Tibial artery (tissue), 4 donors: ENCODE measurements around the gene PDILT.

Experiments used
- DNase-seq, 2 donors: peaks; one replicate each; pipeline ENCODE4 v3.0.0-alpha.2; 2019
- H3K27ac ChIP-seq, 2 donors: fragments of 200-600 bp; sonication (generic) in 1 of 2; 1 replicate in 1 of 2; 2 replicates in 1 of 2; pipeline ENCODE4 v1.5.1; 2018 to 2019; ENCODE audit warnings: mild to moderate bottlenecking in 1 of 2
- H3K27me3 ChIP-seq, 2 donors: fragments of 200-600 bp; sonication (generic) in 1 of 2; one replicate each; pipeline versions ENCODE4 v1.5.1 to v1.6.0; 2016 to 2019
- H3K36me3 ChIP-seq, 3 donors: fragments of 200-600 bp; sonication (generic) in 2 of 3; one replicate each; pipeline ENCODE4 v1.5.1; 2016 to 2019; ENCODE audit warnings: mild to moderate bottlenecking in 2 of 3
- H3K4me1 ChIP-seq, 4 donors: fragments of 200-600 bp; sonication (generic) in 2 of 4; 1 replicate in 3 of 4; 2 replicates in 1 of 4; pipeline ENCODE4 v1.5.1; 2016 to 2019
- H3K4me3 ChIP-seq, 2 donors: fragments of 200-600 bp; sonication (generic) in 1 of 2; 1 replicate in 1 of 2; 2 replicates in 1 of 2; pipeline ENCODE4 v1.5.1; 2018 to 2019; ENCODE audit warnings: mild to moderate bottlenecking in 2 of 2
- H3K9me3 ChIP-seq, 3 donors: fragments of 200-600 bp; sonication (generic) in 1 of 3; one replicate each; pipeline ENCODE4 v1.5.1; 2016 to 2019
- CTCF ChIP-seq, 2 experiments: fragments of 200-600 bp in 1 of 2; fragments of 450-650 bp in 1 of 2; IDR thresholded peaks; one replicate each; pipeline ENCODE4 v1.5.1; 2017 to 2019; ENCODE audit warnings: antibody characterized with exemption in 2 of 2, mild to moderate bottlenecking in 1 of 2, moderate library complexity in 1 of 2
- intact Hi-C: fragments of 100-400 bp; cut with DNase I; formaldehyde crosslinking; loops from one replicate; pipeline ENCODE4 v1.15.0; 2023; ENCODE audit warnings: low total_unique reads

PDILT gene

DNA sequence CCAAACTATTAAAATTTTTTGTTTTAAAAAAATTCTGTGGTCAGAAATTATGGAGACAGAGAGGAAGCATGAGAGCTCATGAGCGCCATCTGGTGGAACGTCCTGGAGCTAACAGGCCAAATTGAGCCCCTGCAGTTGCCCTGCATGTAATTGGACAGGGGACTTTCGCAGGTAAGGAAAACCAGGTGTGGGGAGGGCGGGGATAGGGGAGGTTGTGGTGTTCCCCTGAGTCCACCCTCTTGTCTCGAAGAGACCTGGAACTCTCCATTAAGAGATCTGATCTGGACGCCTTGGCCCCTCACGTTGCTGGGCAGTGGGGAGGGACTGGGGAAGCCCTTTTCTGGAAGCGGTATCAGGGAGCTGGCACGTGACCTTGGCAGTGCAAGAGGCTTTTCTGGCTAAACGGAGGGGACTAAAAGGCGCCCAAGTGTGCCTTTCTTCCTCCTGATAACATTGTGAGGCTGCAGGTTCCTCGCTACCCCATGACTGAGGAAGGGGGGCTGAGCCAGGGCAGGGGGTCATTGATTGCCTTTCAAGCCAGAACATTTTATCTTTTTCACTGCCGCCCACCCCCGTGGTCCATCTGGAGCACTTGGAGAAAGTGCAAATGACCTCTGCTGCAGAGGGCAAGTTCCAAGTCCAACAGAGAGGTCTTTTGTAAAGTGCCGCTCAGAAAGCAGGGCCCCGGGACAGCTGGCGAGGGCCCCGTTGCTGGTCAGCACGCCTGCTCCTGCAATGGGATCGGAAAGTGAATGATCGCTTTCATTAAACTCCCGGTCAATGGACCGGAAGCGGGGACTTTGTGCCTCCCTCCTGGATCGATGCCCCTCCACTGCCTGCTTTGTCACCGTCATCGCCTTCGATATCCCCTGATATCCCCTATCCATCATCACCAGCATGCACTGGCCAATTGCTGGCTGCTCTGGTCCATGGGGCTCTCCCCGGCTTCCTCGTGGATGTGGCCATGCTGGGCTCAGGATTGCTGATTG is 18.4 kb downstream of the PDILT start:
- intact Hi-C loops: loop anchor here (10.0 kb wide), 1 partner anchor 481 kb away; no protein-coding TSS in a partner anchor
- H3K4me3 ChIP-seq: no peak overlapping the region
- DNase-seq: peak; percentile 28 to 69
- peak; percentile 56 to 87 for TF ChIP-seq CTCF (IDR thresholded peaks at IDR 0.05)
- no peaks in the 10 kb centered on the region for H3K9me3 ChIP-seq
- peaks cover 0 to 6% of the 10 kb centered on the region in 2 donors for H3K27me3 ChIP-seq
- no peaks in the 10 kb centered on the region for H3K36me3 ChIP-seq
- H3K27ac ChIP-seq: no peak overlapping the region
- H3K4me1 ChIP-seq: peaks cover 0 to 8% (median 2%) of the 10 kb centered on the region in 4 donors

DNA sequence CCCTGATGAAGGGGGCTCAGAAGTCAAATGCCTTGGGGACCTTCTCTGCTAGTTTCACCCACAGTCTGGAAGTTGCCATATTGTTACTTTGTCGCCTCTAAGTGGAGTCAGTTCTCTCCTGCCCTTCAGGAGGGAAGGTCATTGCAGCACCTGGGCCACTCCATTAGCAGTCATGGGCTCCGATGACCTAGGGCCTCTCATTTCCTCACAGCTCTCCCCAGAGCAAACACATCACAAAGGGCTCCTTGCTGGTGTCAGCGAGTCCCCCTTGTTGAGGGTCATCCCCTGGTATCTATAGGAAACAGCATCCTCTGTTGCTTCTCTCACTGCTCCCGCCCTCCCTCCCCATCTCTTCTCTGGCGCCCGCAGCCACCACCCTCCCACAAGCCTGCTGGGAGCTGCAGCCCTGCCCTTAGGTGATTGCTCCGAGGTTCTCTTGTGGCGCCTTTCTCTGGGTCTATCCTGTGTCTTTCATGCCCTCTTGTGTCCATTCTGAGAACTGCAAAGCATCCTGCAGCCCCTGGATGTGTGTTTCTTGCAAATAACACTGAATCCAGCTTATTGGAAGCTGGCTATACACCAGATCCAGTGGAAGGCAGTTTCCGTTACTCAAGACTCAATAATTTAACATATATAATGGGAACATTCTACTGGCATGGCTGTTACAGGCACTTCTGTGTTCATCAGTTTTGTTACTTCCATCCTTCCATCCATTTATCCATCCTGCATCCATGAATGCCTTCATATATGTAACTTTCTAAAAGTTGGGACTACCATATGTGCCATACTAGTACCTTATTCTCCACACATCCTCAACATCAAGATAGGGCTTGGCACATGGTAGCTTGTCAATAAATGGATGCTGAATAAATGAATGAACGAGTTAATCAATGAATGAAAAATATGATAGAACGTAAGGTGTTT is 21.2 kb downstream of the PDILT start:
- Histone ChIP-seq H3K4me1 (peaks cover 0 to 8% (median 2%) of the 10 kb centered on the region in 4 donors), H3K27ac (no peak overlapping the region), H3K9me3 (no peaks in the 10 kb centered on the region), H3K36me3 (no peaks in the 10 kb centered on the region), H3K27me3 (peaks cover 0 to 17% of the 10 kb centered on the region in 2 donors), H3K4me3 (no peak overlapping the region)
- peak; percentile 73 to 88 for TF ChIP-seq CTCF (IDR thresholded peaks at IDR 0.05)
- intact Hi-C loops: loop anchor here (10.0 kb wide), 1 partner anchor 479 kb away; no protein-coding TSS in a partner anchor
- peak in 1 of 2 donors; percentile 53 for DNase-seq

GRCh38 chr16:20382202-20382948 is 22.2 kb downstream of the PDILT start:
- DNase-seq: no peak
- H3K27ac ChIP-seq: no peak overlapping the region
- H3K4me1 ChIP-seq: peaks cover 0 to 8% (median 2%) of the 10 kb centered on the region in 4 donors
- H3K36me3 ChIP-seq: no peaks in the 10 kb centered on the region
- intact Hi-C loops: loop anchor here (10.0 kb wide), 1 partner anchor 478 kb away; no protein-coding TSS in a partner anchor
- H3K27me3 ChIP-seq: peaks cover 0 to 17% of the 10 kb centered on the region in 2 donors
- no peak for TF ChIP-seq CTCF (IDR thresholded peaks at IDR 0.05)
- H3K9me3 ChIP-seq: no peaks in the 10 kb centered on the region
- no peak overlapping the region for H3K4me3 ChIP-seq

DNA sequence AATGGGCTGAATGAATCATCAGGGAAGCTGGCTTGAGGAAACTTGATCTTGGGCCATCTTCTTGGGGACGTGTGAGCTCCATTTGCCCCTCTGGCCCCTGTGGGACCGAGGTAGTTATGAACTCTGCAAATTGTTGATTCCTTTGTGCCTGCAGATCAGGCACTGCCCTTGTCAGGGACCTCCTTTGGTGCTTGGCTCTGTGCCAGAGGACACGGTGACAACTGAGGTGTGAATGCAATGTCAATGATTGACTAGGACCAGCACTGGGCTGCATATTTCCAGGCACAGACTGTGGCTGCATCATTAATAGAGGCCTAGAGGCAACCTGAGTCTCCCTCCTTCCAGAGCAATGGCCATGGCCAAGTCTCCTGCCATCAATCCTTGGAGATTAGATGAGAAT is 23.8 kb downstream of the PDILT start:
- H3K4me1 ChIP-seq: no peaks in the 10 kb centered on the region
- no peaks in the 10 kb centered on the region for H3K9me3 ChIP-seq
- no peak for DNase-seq
- no peak for TF ChIP-seq CTCF (IDR thresholded peaks at IDR 0.05)
- intact Hi-C loops: loop anchor here (10.0 kb wide), 1 partner anchor 476 kb away; no protein-coding TSS in a partner anchor
- no peak overlapping the region for H3K4me3 ChIP-seq
- no peaks in the 10 kb centered on the region for H3K36me3 ChIP-seq
- no peak overlapping the region for H3K27ac ChIP-seq
- H3K27me3 ChIP-seq: peaks cover 0 to 20% of the 10 kb centered on the region in 2 donors

- TF ChIP-seq CTCF (IDR thresholded peaks at IDR 0.05): no peak
- intact Hi-C loops: no loop called here
- Histone ChIP-seq H3K4me1 (no peaks in the 10 kb centered on the region), H3K27me3 (peaks cover 0 to 17% of the 10 kb centered on the region in 2 donors), H3K36me3 (no peaks in the 10 kb centered on the region), H3K9me3 (no peaks in the 10 kb centered on the region), H3K27ac (no peak overlapping the region), H3K4me3 (no peak overlapping the region)
- DNase-seq: no peak
Measured at GRCh38 chr16:20377181-20377580, 27.4 kb downstream of the PDILT start.
